HEK293 (cell line): ENCODE measurements around the gene USE1.

Experiments
- CTCF ChIA-PET: fragments of 350-600 bp; formaldehyde crosslinking; extraction: SDS; loops from one replicate; lab custom pipeline; 2021; ENCODE audit warnings: antibody characterized with exemption; lab: Yijun Ruan, JAX
- POLR2A ChIA-PET: fragments of 300-600 bp; formaldehyde crosslinking; extraction: SDS; loops from one replicate; lab custom pipeline; 2020; ENCODE audit warnings: antibody characterized with exemption, inconsistent platforms; lab: Yijun Ruan, JAX
- H3K27ac ChIP-seq: fragments of 200-500 bp; sonication (Bioruptor generic); 2 replicates; pipeline ENCODE4 v1.5.1; 2014; ENCODE audit warnings: low read depth, low read length, control low read depth, inconsistent platforms; ENCODE audit errors: extremely low read depth
- H3K36me3 ChIP-seq, 2 experiments: fragments of 200-500 bp in 1 of 2; sonication (Bioruptor generic) in 1 of 2; 1 replicate in 1 of 2; 2 replicates in 1 of 2; pipeline ENCODE4 v1.5.1; 2014 to 2017; ENCODE audit warnings: inconsistent platforms in 2 of 2, low read length in 2 of 2; ENCODE audit not compliant: control insufficient read depth in 2 of 2, insufficient read depth in 1 of 2
- H3K4me1 ChIP-seq: fragments of 200-500 bp; sonication (Bioruptor generic); 2 replicates; pipeline ENCODE4 v1.5.1; 2014; ENCODE audit warnings: mild to moderate bottlenecking, low read length, inconsistent platforms; ENCODE audit not compliant: control insufficient read depth, insufficient read depth
- H3K4me3 ChIP-seq: 2 replicates; pipeline ENCODE4 v1.5.1; 2011; ENCODE audit warnings: low read depth, mild to moderate bottlenecking, control low read depth, low read length, moderate library complexity
- H3K9me3 ChIP-seq: fragments of 200-500 bp; sonication (Bioruptor generic); 2 replicates; pipeline ENCODE4 v1.5.1; 2014; ENCODE audit warnings: low read depth, low read length, inconsistent platforms; ENCODE audit not compliant: control insufficient read depth, insufficient read depth
- GFI1B ChIP-seq: fragments of 450-650 bp; formaldehyde crosslinking; IDR thresholded peaks from 2 replicates; pipeline ENCODE4 v1.5.1; 2016; ENCODE audit warnings: missing biosample characterization, missing genetic modification characterization
- GLIS2 ChIP-seq: fragments of 450-650 bp; formaldehyde crosslinking; IDR thresholded peaks from 2 replicates; pipeline ENCODE4 v1.5.1; 2016; ENCODE audit warnings: missing biosample characterization, missing genetic modification characterization
- SCRT1 ChIP-seq: fragments of 450-650 bp; formaldehyde crosslinking; IDR thresholded peaks from 2 replicates; pipeline ENCODE4 v1.5.1; 2016; ENCODE audit warnings: missing biosample characterization, missing genetic modification characterization, borderline replicate concordance
- ZBTB20 ChIP-seq: fragments of 450-650 bp; formaldehyde crosslinking; IDR thresholded peaks from 2 replicates; pipeline ENCODE4 v1.5.1; 2016; ENCODE audit warnings: missing biosample characterization, missing genetic modification characterization
- ZNF132 ChIP-seq: fragments of 450-650 bp; formaldehyde crosslinking; IDR thresholded peaks from 2 replicates; pipeline ENCODE4 v1.5.1; 2017; ENCODE audit warnings: missing biosample characterization, missing genetic modification characterization, borderline replicate concordance
- ZNF140 ChIP-seq: fragments of 450-650 bp; formaldehyde crosslinking; IDR thresholded peaks from 2 replicates; pipeline ENCODE4 v1.5.1; 2016; ENCODE audit warnings: missing biosample characterization, missing genetic modification characterization
- ZNF16 ChIP-seq: fragments of 450-650 bp; formaldehyde crosslinking; IDR thresholded peaks from 2 replicates; pipeline ENCODE4 v1.5.1; 2016; ENCODE audit warnings: low read depth, missing biosample characterization, missing genetic modification characterization
- ZNF214 ChIP-seq: fragments of 450-650 bp; formaldehyde crosslinking; IDR thresholded peaks from 2 replicates; pipeline ENCODE4 v1.5.1; 2017; ENCODE audit warnings: missing biosample characterization, mild to moderate bottlenecking, missing genetic modification characterization, borderline replicate concordance
- ZNF366 ChIP-seq: fragments of 450-650 bp; formaldehyde crosslinking; conservative IDR thresholded peaks from 2 replicates; pipeline ENCODE4 v1.5.1; 2016; ENCODE audit warnings: missing biosample characterization, missing genetic modification characterization
- ZNF426 ChIP-seq: fragments of 450-650 bp; formaldehyde crosslinking; IDR thresholded peaks from 2 replicates; pipeline ENCODE4 v1.5.1; 2017; ENCODE audit warnings: missing biosample characterization, missing genetic modification characterization, mild to moderate bottlenecking, inconsistent platforms, moderate library complexity
- ZNF514 ChIP-seq: fragments of 450-650 bp; formaldehyde crosslinking; IDR thresholded peaks from 2 replicates; pipeline ENCODE4 v1.5.1; 2016; ENCODE audit warnings: missing biosample characterization, missing genetic modification characterization
- ZNF580 ChIP-seq: fragments of 450-650 bp; formaldehyde crosslinking; IDR thresholded peaks from 2 replicates; pipeline ENCODE4 v1.5.1; 2016; ENCODE audit warnings: missing biosample characterization, missing genetic modification characterization
- ZNF585B ChIP-seq: fragments of 450-650 bp; formaldehyde crosslinking; IDR thresholded peaks from 2 replicates; pipeline ENCODE4 v1.5.1; 2016; ENCODE audit warnings: missing biosample characterization, missing genetic modification characterization
- ZNF600 ChIP-seq: fragments of 450-650 bp; formaldehyde crosslinking; IDR thresholded peaks from 2 replicates; pipeline ENCODE4 v1.5.1; 2016; ENCODE audit warnings: missing biosample characterization, missing genetic modification characterization
- ZNF639 ChIP-seq: fragments of 450-650 bp; formaldehyde crosslinking; IDR thresholded peaks from 2 replicates; pipeline ENCODE4 v1.5.1; 2016; ENCODE audit warnings: missing biosample characterization, missing genetic modification characterization
- ZNF692 ChIP-seq: fragments of 450-650 bp; formaldehyde crosslinking; IDR thresholded peaks from 2 replicates; pipeline ENCODE4 v1.5.1; 2016; ENCODE audit warnings: missing biosample characterization, missing genetic modification characterization
- ZNF843 ChIP-seq: fragments of 450-650 bp; formaldehyde crosslinking; IDR thresholded peaks from 2 replicates; pipeline ENCODE4 v1.5.1; 2016; ENCODE audit warnings: missing biosample characterization, missing genetic modification characterization
- ZSCAN16 ChIP-seq: fragments of 450-650 bp; formaldehyde crosslinking; IDR thresholded peaks from 2 replicates; pipeline ENCODE4 v1.5.1; 2016; ENCODE audit warnings: missing biosample characterization, missing genetic modification characterization
- ZSCAN23 ChIP-seq: fragments of 450-650 bp; formaldehyde crosslinking; IDR thresholded peaks from 2 replicates; pipeline ENCODE4 v1.5.1; 2016; ENCODE audit warnings: missing biosample characterization, missing genetic modification characterization
- ZSCAN4 ChIP-seq: fragments of 450-650 bp; formaldehyde crosslinking; IDR thresholded peaks from 2 replicates; pipeline ENCODE4 v1.5.1; 2017; ENCODE audit warnings: missing biosample characterization, missing genetic modification characterization
- TF ChIP-seq, protein P1 (sequence below): IDR thresholded peaks from 2 replicates; pipeline ENCODE4 v1.6.1; 2011; ENCODE audit warnings: mild to moderate bottlenecking, low read depth, low read length, borderline replicate concordance
- TF ChIP-seq, protein P2 (sequence below): fragments of 450-650 bp; IDR thresholded peaks from 2 replicates; pipeline ENCODE4 v1.5.1; 2018; ENCODE audit warnings: missing biosample characterization, missing genetic modification characterization

Gene USE1

GRCh38 chr19:17260842-17261325 is 45.7 kb downstream of the USE1 start (continued):
- TF ChIP-seq ZNF132 (tag by site-specific recombination) (no peak), ZNF843 (tag by site-specific recombination) (no peak), ZBTB20 (tag by site-specific recombination) (peak; percentile 35; the same call in 1 of the 2 replicates), ZNF140 (no peak), ZNF600 (tag by site-specific recombination) (peak; percentile 96), ZNF426 (tag by site-specific recombination) (no peak), ZNF366 (peak; percentile 69), ZNF214 (no peak), ZNF585B (tag by site-specific recombination) (no peak), ZSCAN23 (tag by site-specific recombination) (no peak)
- TF ChIP-seq, protein P1, sequence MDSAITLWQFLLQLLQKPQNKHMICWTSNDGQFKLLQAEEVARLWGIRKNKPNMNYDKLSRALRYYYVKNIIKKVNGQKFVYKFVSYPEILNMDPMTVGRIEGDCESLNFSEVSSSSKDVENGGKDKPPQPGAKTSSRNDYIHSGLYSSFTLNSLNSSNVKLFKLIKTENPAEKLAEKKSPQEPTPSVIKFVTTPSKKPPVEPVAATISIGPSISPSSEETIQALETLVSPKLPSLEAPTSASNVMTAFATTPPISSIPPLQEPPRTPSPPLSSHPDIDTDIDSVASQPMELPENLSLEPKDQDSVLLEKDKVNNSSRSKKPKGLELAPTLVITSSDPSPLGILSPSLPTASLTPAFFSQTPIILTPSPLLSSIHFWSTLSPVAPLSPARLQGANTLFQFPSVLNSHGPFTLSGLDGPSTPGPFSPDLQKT: no peak

- ChIA-PET POLR2A (no interaction called here), CTCF (interaction anchor here (0.6 to 1.0 kb wide), 3 partner anchors 15 to 27 kb away, joined by 3 to 4 read pairs (median 3); no protein-coding TSS in a partner anchor)
- no peaks in the 10 kb centered on the region for H3K9me3 ChIP-seq
- TF ChIP-seq GLIS2 (tag by site-specific recombination) (no peak), ZNF132 (tag by site-specific recombination) (no peak), ZNF639 (no peak)
- no peaks in the 10 kb centered on the region for H3K36me3 ChIP-seq
- H3K27ac ChIP-seq: no peak overlapping the region
- no peaks in the 10 kb centered on the region for H3K4me1 ChIP-seq
- H3K4me3 ChIP-seq: no peak overlapping the region
Measured at GRCh38 chr19:17262557-17262956, 47.4 kb downstream of the USE1 start.

- POLR2A ChIA-PET: interaction anchor here (1.3 kb wide), 1 partner anchor 15 kb away, joined by 3 read pairs; no protein-coding TSS in a partner anchor
- H3K4me1 ChIP-seq: no peaks in the 10 kb centered on the region
Measured at GRCh38 chr19:17263712-17264640, 48.8 kb downstream of the USE1 start.

GRCh38 chr19:17264641-17264979 is 49.5 kb downstream of the USE1 start, which contains the start of gene USHBP1:
TSS of gene USHBP1 (minus strand) at chr19:17264745. CDS start at chr19:17264299, 446 bp downstream.
- Histone ChIP-seq H3K4me1 (no peaks in the 10 kb centered on the region), H3K36me3 (peaks cover 4 to 5% of the 10 kb centered on the region in 2 experiments; a peak in 2 of 3 replicates), H3K9me3 (no peaks in the 10 kb centered on the region), H3K4me3 (no peak within 1 kb of the TSS), H3K27ac (no peak within 1 kb of the TSS)
- ChIA-PET CTCF (interaction anchor here (0.6 to 5.5 kb wide), 5 partner anchors 8 to 71 kb away, joined by 3 to 37 read pairs (median 5); partner anchors contain the start of genes ANKLE1 and USE1), POLR2A (interaction anchor here (1.0 kb wide), 1 partner anchor 49 kb away, joined by 3 read pairs; the partner anchor contains the start of gene USE1)
- TF ChIP-seq ZSCAN16 (tag by site-specific recombination) (no peak), ZSCAN23 (tag by site-specific recombination) (no peak), SCRT1 (tag by site-specific recombination) (no peak), ZNF692 (tag by site-specific recombination) (no peak), GFI1B (tag by site-specific recombination) (no peak), ZSCAN4 (tag by site-specific recombination) (no peak)
- TF ChIP-seq, protein P2, sequence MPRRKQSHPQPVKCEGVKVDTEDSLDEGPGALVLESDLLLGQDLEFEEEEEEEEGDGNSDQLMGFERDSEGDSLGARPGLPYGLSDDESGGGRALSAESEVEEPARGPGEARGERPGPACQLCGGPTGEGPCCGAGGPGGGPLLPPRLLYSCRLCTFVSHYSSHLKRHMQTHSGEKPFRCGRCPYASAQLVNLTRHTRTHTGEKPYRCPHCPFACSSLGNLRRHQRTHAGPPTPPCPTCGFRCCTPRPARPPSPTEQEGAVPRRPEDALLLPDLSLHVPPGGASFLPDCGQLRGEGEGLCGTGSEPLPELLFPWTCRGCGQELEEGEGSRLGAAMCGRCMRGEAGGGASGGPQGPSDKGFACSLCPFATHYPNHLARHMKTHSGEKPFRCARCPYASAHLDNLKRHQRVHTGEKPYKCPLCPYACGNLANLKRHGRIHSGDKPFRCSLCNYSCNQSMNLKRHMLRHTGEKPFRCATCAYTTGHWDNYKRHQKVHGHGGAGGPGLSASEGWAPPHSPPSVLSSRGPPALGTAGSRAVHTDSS (tag by site-specific recombination): no peak

More at GRCh38 chr19:17263712-17264640, 48.8 kb downstream of the USE1 start:
- CTCF ChIA-PET: interaction anchor here (0.6 to 5.5 kb wide), 5 partner anchors 19 to 1132 kb away, joined by 3 to 37 read pairs (median 5); partner anchors contain the start of genes ANKLE1 and USE1
- Histone ChIP-seq H3K36me3 (peaks cover 0 to 4% of the 10 kb centered on the region in 2 experiments; a peak in 2 of 3 replicates), H3K4me3 (no peak overlapping the region), H3K27ac (no peak overlapping the region), H3K9me3 (no peaks in the 10 kb centered on the region)
- no peak for TF ChIP-seq ZNF514 (tag by site-specific recombination)
- 0 out of 2 replicates have a peak, but pooled peaks have one; percentile 28 for TF ChIP-seq ZNF580 (tag by site-specific recombination)
- peak; percentile 94 for TF ChIP-seq ZNF16 (tag by site-specific recombination)
